Prostate gland (tissue), 2 donors: ENCODE results near the gene NOM1.

Experiments
- POLR2A ChIP-seq: fragments of 450-650 bp; IDR thresholded peaks from one replicate; pipeline ENCODE4 v1.6.1; 2016; ENCODE audit warnings: antibody characterized with exemption, mild to moderate bottlenecking
- TF ChIP-seq, protein P1 (sequence below), 4 experiments: fragments of 200-600 bp in 2 of 4; fragments of 450-650 bp in 2 of 4; sonication (generic) in 2 of 4; IDR thresholded peaks; 1 replicate in 3 of 4; 2 replicates in 1 of 4; pipeline ENCODE4 v1.5.1; 2016 to 2019; ENCODE audit warnings: antibody characterized with exemption in 4 of 4, mild to moderate bottlenecking in 2 of 4, moderate library complexity in 2 of 4

DNA sequence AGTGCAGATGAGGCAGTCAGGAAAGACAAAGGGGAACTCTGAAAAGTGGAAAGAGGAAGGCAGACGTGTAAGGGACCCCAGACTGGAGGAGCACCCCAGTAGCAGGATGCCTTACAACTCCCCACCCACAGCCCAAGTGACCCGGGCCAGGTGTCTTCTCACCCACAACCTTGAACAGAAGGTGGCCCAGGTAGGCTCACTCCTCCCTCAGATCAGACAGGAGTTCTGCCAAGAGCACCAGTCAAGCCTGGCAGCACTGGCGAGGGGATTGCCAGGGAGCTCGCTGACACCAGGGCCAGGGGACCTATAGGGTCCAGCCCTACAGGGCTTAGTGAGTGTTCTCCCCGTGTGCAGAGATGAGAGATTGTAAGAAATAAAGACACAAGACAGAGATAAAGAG is 29.4 kb upstream of the NOM1 start:
- TF ChIP-seq, protein P1, sequence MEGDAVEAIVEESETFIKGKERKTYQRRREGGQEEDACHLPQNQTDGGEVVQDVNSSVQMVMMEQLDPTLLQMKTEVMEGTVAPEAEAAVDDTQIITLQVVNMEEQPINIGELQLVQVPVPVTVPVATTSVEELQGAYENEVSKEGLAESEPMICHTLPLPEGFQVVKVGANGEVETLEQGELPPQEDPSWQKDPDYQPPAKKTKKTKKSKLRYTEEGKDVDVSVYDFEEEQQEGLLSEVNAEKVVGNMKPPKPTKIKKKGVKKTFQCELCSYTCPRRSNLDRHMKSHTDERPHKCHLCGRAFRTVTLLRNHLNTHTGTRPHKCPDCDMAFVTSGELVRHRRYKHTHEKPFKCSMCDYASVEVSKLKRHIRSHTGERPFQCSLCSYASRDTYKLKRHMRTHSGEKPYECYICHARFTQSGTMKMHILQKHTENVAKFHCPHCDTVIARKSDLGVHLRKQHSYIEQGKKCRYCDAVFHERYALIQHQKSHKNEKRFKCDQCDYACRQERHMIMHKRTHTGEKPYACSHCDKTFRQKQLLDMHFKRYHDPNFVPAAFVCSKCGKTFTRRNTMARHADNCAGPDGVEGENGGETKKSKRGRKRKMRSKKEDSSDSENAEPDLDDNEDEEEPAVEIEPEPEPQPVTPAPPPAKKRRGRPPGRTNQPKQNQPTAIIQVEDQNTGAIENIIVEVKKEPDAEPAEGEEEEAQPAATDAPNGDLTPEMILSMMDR (IDR thresholded peaks at IDR 0.05): no peak
- no peak for TF ChIP-seq POLR2A
